Uterus (tissue), 4 donors: ENCODE measurements around the gene ATP2C2. TPM values are rescaled to one million over a fixed set of nuclear protein-coding genes. Genes with fewer than 3 reads are reported as not detected.

ENCODE experiments used
- DNase-seq, 2 donors: peaks; one replicate each; pipeline ENCODE4 v3.0.0-alpha.2; 2019 to 2020
- H3K27ac ChIP-seq, 2 donors: fragments of 200-600 bp; sonication (generic); 1 replicate in 1 of 2; 2 replicates in 1 of 2; pipeline ENCODE4 v1.5.1; 2016 to 2018
- H3K27me3 ChIP-seq, 2 donors: fragments of 200-600 bp; sonication (generic); one replicate each; pipeline ENCODE4 v1.5.1; 2018 to 2019; ENCODE audit warnings: control low read depth in 1 of 2
- H3K36me3 ChIP-seq, 2 donors: fragments of 200-600 bp; sonication (generic); one replicate each; pipeline ENCODE4 v1.5.1; 2019; ENCODE audit warnings: control low read depth in 1 of 2
- H3K4me1 ChIP-seq, 2 donors: fragments of 200-600 bp; sonication (generic); one replicate each; pipeline ENCODE4 v1.5.1; 2018 to 2019; ENCODE audit warnings: control low read depth in 1 of 2
- H3K4me3 ChIP-seq, 2 donors: fragments of 200-600 bp; sonication (generic); 1 replicate in 1 of 2; 2 replicates in 1 of 2; pipeline ENCODE4 v1.5.1; 2018 to 2019; ENCODE audit warnings: mild to moderate bottlenecking in 1 of 2
- H3K9me3 ChIP-seq, 2 donors: fragments of 200-600 bp; sonication (generic); one replicate each; pipeline ENCODE4 v1.5.1; 2019; ENCODE audit warnings: control low read depth in 1 of 2
- CTCF ChIP-seq, 4 experiments: fragments of 200-600 bp in 2 of 4; fragments of 450-650 bp in 2 of 4; sonication (generic) in 2 of 4; IDR thresholded peaks; one replicate each; pipeline ENCODE4 v1.5.1; 2016 to 2019; ENCODE audit warnings: antibody characterized with exemption in 4 of 4, mild to moderate bottlenecking in 2 of 4, moderate library complexity in 1 of 4
- POLR2A ChIP-seq, 2 donors: fragments of 450-650 bp; IDR thresholded peaks; one replicate each; pipeline ENCODE4 v1.6.1; 2016; ENCODE audit warnings: antibody characterized with exemption in 2 of 2, mild to moderate bottlenecking in 1 of 2, moderate library complexity in 1 of 2
- intact Hi-C: fragments of 100-400 bp; cut with DNase I; formaldehyde crosslinking; loops from one replicate; pipeline ENCODE4 v1.15.1; 2023; ENCODE audit warnings: low total_unique reads
- total RNA-seq, 4 donors: library from RNA; depleted of rRNA in 3 of 4; stranded (reverse); fragments of >200 nt in 3 of 4; gene quantifications; one replicate each; pipeline versions ENCODE4 v1.1.0 to v1.2.4, GENCODE V29; 2014 to 2023
- donor health status: DM: yes; HTN: yes; CAD: no.

The ATP2C2 gene
- total RNA-seq, 4 donors from 2014 or later = 0.51 to 1.8 (median 0.84) TPM

GRCh38 chr16:84467709-84468108 lies 99.4 kb downstream of the ATP2C2 start:
- TF ChIP-seq CTCF (IDR thresholded peaks at IDR 0.05) = no peak
- TF ChIP-seq POLR2A (IDR thresholded peaks at IDR 0.05) = no peak
- Histone ChIP-seq H3K4me3 (no peak overlapping the region), H3K4me1 (no peaks in the 10 kb centered on the region), H3K9me3 (peaks cover 0 to 7% of the 10 kb centered on the region in 2 donors), H3K27me3 (no peaks in the 10 kb centered on the region), H3K36me3 (peaks cover 0 to 4% of the 10 kb centered on the region in 2 donors), H3K27ac (no peak overlapping the region)
- no peak for DNase-seq
- intact Hi-C loops = no loop called here

- Histone ChIP-seq H3K9me3 (peaks cover 0 to 7% of the 10 kb centered on the region in 2 donors), H3K36me3 (peaks cover 0 to 4% of the 10 kb centered on the region in 2 donors), H3K27ac (no peak overlapping the region), H3K27me3 (no peaks in the 10 kb centered on the region), H3K4me3 (no peak overlapping the region), H3K4me1 (no peaks in the 10 kb centered on the region)
- TF ChIP-seq CTCF (IDR thresholded peaks at IDR 0.05) (no peak), POLR2A (IDR thresholded peaks at IDR 0.05) (no peak)
- no peak for DNase-seq
- intact Hi-C loops = no loop called here
Observed at GRCh38 chr16:84471316-84471715, 103.0 kb downstream of the ATP2C2 start.

- Histone ChIP-seq H3K27me3 (no peaks in the 10 kb centered on the region), H3K36me3 (peaks cover 0 to under 1% of the 10 kb centered on the region in 2 donors), H3K27ac (no peak overlapping the region), H3K9me3 (peaks cover 0 to 3% of the 10 kb centered on the region in 2 donors), H3K4me1 (no peaks in the 10 kb centered on the region), H3K4me3 (no peak overlapping the region)
- intact Hi-C loops = no loop called here
- TF ChIP-seq POLR2A (IDR thresholded peaks at IDR 0.05) = no peak
- TF ChIP-seq CTCF (IDR thresholded peaks at IDR 0.05) = no peak
- no peak for DNase-seq
Observed at GRCh38 chr16:84471966-84472365, 103.6 kb downstream of the ATP2C2 start.

GRCh38 chr16:84475643-84476240 lies 107.4 kb downstream of the ATP2C2 start:
- no peaks in the 10 kb centered on the region for H3K9me3 ChIP-seq
- no peaks in the 10 kb centered on the region for H3K27me3 ChIP-seq
- no peak overlapping the region for H3K4me3 ChIP-seq
- no peaks in the 10 kb centered on the region for H3K36me3 ChIP-seq
- DNase-seq = no peak
- TF ChIP-seq CTCF (IDR thresholded peaks at IDR 0.05) = no peak
- TF ChIP-seq POLR2A (IDR thresholded peaks at IDR 0.05) = no peak
- no peak overlapping the region for H3K27ac ChIP-seq
- no peaks in the 10 kb centered on the region for H3K4me1 ChIP-seq
- intact Hi-C loops = no loop called here

GRCh38 chr16:84476401-84476800 lies 108.1 kb downstream of the ATP2C2 start:
- H3K9me3 ChIP-seq = no peaks in the 10 kb centered on the region
- no peak overlapping the region for H3K4me3 ChIP-seq
- no peak for DNase-seq
- no peaks in the 10 kb centered on the region for H3K36me3 ChIP-seq
- intact Hi-C loops = no loop called here
- H3K27me3 ChIP-seq = no peaks in the 10 kb centered on the region
- H3K4me1 ChIP-seq = no peaks in the 10 kb centered on the region
- TF ChIP-seq POLR2A (IDR thresholded peaks at IDR 0.05) (no peak), CTCF (IDR thresholded peaks at IDR 0.05) (no peak)
- H3K27ac ChIP-seq = no peak overlapping the region
